22Rv1 (cell line): Measurements from ENCODE around the gene POGLUT3.

Experiments
- CTCF ChIP-seq: fragments of 450-650 bp; IDR thresholded peaks from 2 replicates; pipeline ENCODE4 v1.5.1; 2017; ENCODE audit warnings: mild to moderate bottlenecking
- ZFX ChIP-seq: fragments of 450-650 bp; IDR thresholded peaks from 2 replicates; pipeline ENCODE4 v1.6.1; 2017; ENCODE audit warnings: antibody characterized with exemption, borderline replicate concordance

GRCh38 chr11:108516125-108516524 lies 17.9 kb upstream of the POGLUT3 start:
- no peak for TF ChIP-seq ZFX
- TF ChIP-seq CTCF: no peak
